Activated B cell treated with CpG ODN at 0.5 μM for 24 hours (primary cell): Measurements from ENCODE around the gene SLC38A5. TPM values are rescaled to one million over a fixed set of nuclear protein-coding genes. Genes with fewer than 3 reads are reported as not detected.
A peak's percentile ranks its signal among the peaks of the same experiment; 100 is the strongest.

Source experiments
- ATAC-seq: fragments of 200-7000 bp; cut with Tn5 transposase; one replicate; pipeline ENCODE4 v1.10.0; 2021; ENCODE audit warnings: low read depth, mild to moderate bottlenecking, moderate library complexity
- CTCF ChIA-PET: fragments of 350-600 bp; sonication (Branson Sonifier 250); formaldehyde crosslinking; loops from one replicate; lab custom pipeline; 2021; ENCODE audit warnings: antibody characterized with exemption; lab: Charles Lee
- POLR2A ChIA-PET: fragments of 350-600 bp; sonication (Branson Sonifier 250); formaldehyde crosslinking; loops from one replicate; lab custom pipeline; 2021; ENCODE audit warnings: antibody characterized with exemption; lab: Charles Lee
- DNase-seq: peaks from one replicate; pipeline ENCODE4 v3.0.0; 2022
- H3K27ac Mint-ChIP-seq: one replicate; pipeline ENCODE4 v1.8.0; 2020; ENCODE audit warnings: mixed read lengths
- H3K27me3 Mint-ChIP-seq: one replicate; pipeline ENCODE4 v1.8.0; 2021; ENCODE audit warnings: mixed read lengths
- H3K36me3 Mint-ChIP-seq: one replicate; pipeline ENCODE4 v1.8.0; 2021; ENCODE audit warnings: low read depth, mixed read lengths
- H3K4me1 Mint-ChIP-seq: one replicate; pipeline ENCODE4 v1.8.0; 2021; ENCODE audit warnings: mixed read lengths
- H3K4me3 Mint-ChIP-seq: one replicate; pipeline ENCODE4 v1.8.0; 2020; ENCODE audit warnings: mild to moderate bottlenecking, mixed read lengths
- H3K9me3 Mint-ChIP-seq: one replicate; pipeline ENCODE4 v1.8.0; 2020; ENCODE audit warnings: mixed read lengths
- CTCF ChIP-seq: fragments of 200-600 bp; IDR thresholded peaks from one replicate; pipeline ENCODE4 v1.8.0; 2022; ENCODE audit warnings: antibody characterized with exemption, mild to moderate bottlenecking
- intact Hi-C: fragments of 100-400 bp; cut with micrococcal nuclease; formaldehyde crosslinking; loops from one replicate; pipeline ENCODE4 v1.15.1; 2024
- total RNA-seq: library from RNA; stranded (reverse); gene quantifications from 2 replicates; pipeline ENCODE4 v1.2.3, GENCODE V29; 2022

Gene SLC38A5
- total RNA-seq, 1 donor from 2014 or later = 23.5 TPM

GRCh38 chrX:48509619-48510018, 39.6 kb upstream of the SLC38A5 start:
- Mint-ChIP-seq H3K4me1 (peaks cover 11% of the 10 kb centered on the region), H3K36me3 (peaks cover 7% of the 10 kb centered on the region), H3K27me3 (no peaks in the 10 kb centered on the region), H3K4me3 (peak overlapping the region; percentile 91), H3K27ac (peak overlapping the region; percentile 76), H3K9me3 (no peaks in the 10 kb centered on the region)
- TF ChIP-seq CTCF = no peak
- intact Hi-C loops = loop anchor here (2.0 to 5.0 kb wide), 2 partner anchors 42 to 65 kb away; partner anchors contain the start of gene RBM3
- DNase-seq (no peak), ATAC-seq (no peak)
- CTCF ChIA-PET = no interaction called here
- POLR2A ChIA-PET = interaction anchor here (2.4 to 2.5 kb wide), 2 partner anchors 35 to 65 kb away, joined by 6 to 17 read pairs; partner anchors contain the start of gene RBM3

GRCh38 chrX:48509245-48509590, 39.2 kb upstream of the SLC38A5 start:
- no peak for ATAC-seq
- ChIA-PET POLR2A (interaction anchor here (1.4 to 2.5 kb wide), 4 partner anchors 30 to 175 kb away, joined by 3 to 22 read pairs (median 12); partner anchors contain the start of genes RBM3, TBC1D25 and WAS), CTCF (no interaction called here)
- TF ChIP-seq CTCF = no peak
- H3K27me3 Mint-ChIP-seq = no peaks in the 10 kb centered on the region
- no peaks in the 10 kb centered on the region for H3K9me3 Mint-ChIP-seq
- H3K27ac Mint-ChIP-seq = peak overlapping the region; percentile 76
- no peak for DNase-seq
- peaks cover 5% of the 10 kb centered on the region for H3K36me3 Mint-ChIP-seq
- peaks cover 11% of the 10 kb centered on the region for H3K4me1 Mint-ChIP-seq
- intact Hi-C loops = loop anchor here (2.0 to 5.0 kb wide), 2 partner anchors 42 to 66 kb away; partner anchors contain the start of gene RBM3
- H3K4me3 Mint-ChIP-seq = peak overlapping the region; percentile 91

GRCh38 chrX:48508400-48509244, 38.6 kb upstream of the SLC38A5 start, which contains the start of gene PORCN:
TSS of gene PORCN (plus strand) at chrX:48508992. CDS start at chrX:48509821, 829 bp downstream.
- CTCF ChIA-PET = interaction anchor here (0.6 to 1.5 kb wide), 3 partner anchors 34 to 672 kb away, joined by 3 to 4 read pairs (median 3); partner anchors contain the start of gene ZNF81
- Mint-ChIP-seq H3K36me3 (peaks cover 5% of the 10 kb centered on the region), H3K27me3 (no peaks in the 10 kb centered on the region), H3K4me3 (peak within 1 kb of the TSS; percentile 91), H3K27ac (peak within 1 kb of the TSS; percentile 91), H3K9me3 (no peaks in the 10 kb centered on the region), H3K4me1 (peaks cover 11% of the 10 kb centered on the region)
- POLR2A ChIA-PET = interaction anchor here (0.6 to 2.5 kb wide), 11 partner anchors 13 to 672 kb away, joined by 3 to 22 read pairs (median 3); partner anchors contain the start of genes EBP, FTSJ1, RBM3 and TBC1D25
- TF ChIP-seq CTCF = no peak
- intact Hi-C loops = loop anchor here (1.0 to 5.0 kb wide), 8 partner anchors 13 to 849 kb away; partner anchors contain the start of genes EBP, FTSJ1, HDAC6 and RBM3
- peak; percentile 65 for DNase-seq
- peak; percentile 88 for ATAC-seq

- H3K4me3 Mint-ChIP-seq = no peak overlapping the region
- no peak for TF ChIP-seq CTCF
- H3K27ac Mint-ChIP-seq = no peak overlapping the region
- peaks cover 5% of the 10 kb centered on the region for H3K36me3 Mint-ChIP-seq
- peaks cover 11% of the 10 kb centered on the region for H3K4me1 Mint-ChIP-seq
- H3K9me3 Mint-ChIP-seq = no peaks in the 10 kb centered on the region
- no peak for DNase-seq
- no peaks in the 10 kb centered on the region for H3K27me3 Mint-ChIP-seq
- ChIA-PET CTCF (interaction anchor here (1.5 kb wide), 1 partner anchor 33 kb away, joined by 4 read pairs; no protein-coding TSS in a partner anchor), POLR2A (interaction anchor here (1.0 to 2.5 kb wide), 4 partner anchors 14 to 67 kb away, joined by 4 to 17 read pairs (median 7); partner anchors contain the start of genes EBP and RBM3)
- ATAC-seq = no peak
- intact Hi-C loops = loop anchor here (5.0 kb wide), 1 partner anchor 40 kb away; no protein-coding TSS in a partner anchor
Observed at GRCh38 chrX:48507246-48507645, 37.2 kb upstream of the SLC38A5 start.
